Rectal smooth muscle tissue (tissue), 1 donor: ENCODE data around the gene HIGD2B.
"Not testable (repeated sequence)": the region's sequence is repeated elsewhere in the genome, so short reads cannot be mapped to it uniquely, and the experiment has no call there.

ENCODE experiments used
- H3K27ac ChIP-seq: one replicate; pipeline ENCODE4 v1.7.0; 2013; ENCODE audit warnings: low read depth, low read length, inconsistent platforms
- H3K27me3 ChIP-seq: one replicate; pipeline ENCODE4 v1.7.0; 2013; ENCODE audit warnings: low read length; ENCODE audit not compliant: control insufficient read depth, insufficient read depth
- H3K36me3 ChIP-seq: one replicate; pipeline ENCODE4 v1.7.0; 2013; ENCODE audit warnings: low read length; ENCODE audit not compliant: control insufficient read depth, insufficient read depth
- H3K4me1 ChIP-seq: one replicate; pipeline ENCODE4 v1.7.0; 2013; ENCODE audit warnings: low read length; ENCODE audit not compliant: control insufficient read depth, insufficient read depth
- H3K4me3 ChIP-seq: one replicate; pipeline ENCODE4 v1.7.0; 2013; ENCODE audit warnings: low read length
- H3K9ac ChIP-seq: one replicate; pipeline ENCODE4 v1.7.0; 2013; ENCODE audit warnings: low read length

Gene HIGD2B

DNA sequence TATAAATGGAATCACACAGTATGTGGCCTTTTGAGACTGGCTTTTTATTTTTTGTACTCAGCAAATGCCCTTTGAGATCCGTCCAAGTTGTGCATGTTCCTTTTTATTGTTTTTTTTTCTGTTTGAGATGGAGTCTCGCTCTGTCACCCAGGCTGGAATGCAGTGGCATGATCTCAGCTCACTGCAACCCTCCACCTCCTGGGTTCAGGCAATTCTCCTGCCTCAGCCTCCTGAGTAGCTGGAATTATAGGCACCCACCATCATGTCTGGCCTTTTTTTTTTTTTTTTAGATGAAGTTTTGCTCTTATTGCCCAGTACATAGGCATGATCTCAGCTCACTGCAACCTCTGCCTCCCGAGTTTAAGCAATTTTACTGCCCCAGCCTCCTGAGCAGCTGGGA is 59.8 kb downstream of the HIGD2B start:
- H3K36me3 ChIP-seq, H3K27me3 ChIP-seq, H3K9ac ChIP-seq, H3K4me3 ChIP-seq, H3K27ac ChIP-seq, H3K4me1 ChIP-seq: not testable (repeated sequence)
